Skeletal muscle satellite cell (primary cell): ENCODE results near the gene PIF1.
A peak's percentile ranks its signal among the peaks of the same experiment; 100 is the strongest.

Experiments
- H3K27me3 ChIP-seq: 2 replicates; pipeline ENCODE4 v1.7.0; 2013; ENCODE audit warnings: low read length; ENCODE audit not compliant: control insufficient read depth, insufficient read depth
- H3K36me3 ChIP-seq: 2 replicates; pipeline ENCODE4 v1.7.0; 2013; ENCODE audit warnings: mild to moderate bottlenecking, control low read depth, low read length; ENCODE audit not compliant: insufficient read depth
- H3K4me1 ChIP-seq: 2 replicates; pipeline ENCODE4 v1.7.0; 2013; ENCODE audit warnings: low read length; ENCODE audit not compliant: control insufficient read depth, insufficient read depth
- H3K4me2 ChIP-seq: 2 replicates; pipeline ENCODE4 v1.7.0; 2013; ENCODE audit warnings: mild to moderate bottlenecking, low read length
- H3K4me3 ChIP-seq: 2 replicates; pipeline ENCODE4 v1.7.0; 2013; ENCODE audit warnings: low read length
- H3K9ac ChIP-seq: 2 replicates; pipeline ENCODE4 v1.7.0; 2013; ENCODE audit warnings: mild to moderate bottlenecking, low read depth, low read length, moderate library complexity
- H3K9me3 ChIP-seq: replicated peaks from 2 replicates; pipeline ENCODE4 v1.7.0; 2013; ENCODE audit warnings: mild to moderate bottlenecking, control low read depth, low read length

PIF1 gene

DNA sequence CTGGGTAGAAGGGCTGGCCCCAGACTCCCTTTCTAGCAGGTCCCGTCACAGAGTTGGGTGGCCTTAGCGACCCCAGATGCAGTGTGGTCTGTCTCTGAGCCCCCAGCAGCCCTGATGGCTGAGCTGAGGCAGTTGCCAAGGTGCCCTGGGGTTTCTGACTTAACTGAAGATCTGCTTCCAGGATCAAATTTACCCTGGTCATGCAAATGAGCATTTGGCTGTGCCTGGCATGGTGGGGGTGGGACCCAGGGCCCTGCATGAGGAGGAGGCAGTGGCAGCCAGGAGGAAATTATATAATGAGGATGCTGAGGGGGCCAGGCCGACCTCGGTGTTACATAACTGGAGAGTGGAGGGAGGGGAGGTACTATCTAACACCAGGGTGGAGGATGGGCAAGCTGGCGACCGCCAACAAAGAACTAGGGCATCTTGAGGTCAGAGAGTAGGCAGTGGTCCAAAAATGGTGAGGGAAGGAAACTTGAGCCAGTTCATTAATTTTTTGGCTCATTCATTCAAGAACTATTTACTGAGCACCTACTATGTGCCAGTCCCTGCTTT lies 32.7 kb upstream of the PIF1 start:
- peak overlapping the region; percentile 34 for H3K4me2 ChIP-seq
- peaks cover 50% of the 10 kb centered on the region for H3K4me1 ChIP-seq
- H3K9me3 ChIP-seq: no peaks in the 10 kb centered on the region
- peaks cover 66% of the 10 kb centered on the region for H3K36me3 ChIP-seq
- no peaks in the 10 kb centered on the region for H3K27me3 ChIP-seq
- H3K4me3 ChIP-seq: no peak overlapping the region
- H3K9ac ChIP-seq: peak overlapping the region; percentile 39

DNA sequence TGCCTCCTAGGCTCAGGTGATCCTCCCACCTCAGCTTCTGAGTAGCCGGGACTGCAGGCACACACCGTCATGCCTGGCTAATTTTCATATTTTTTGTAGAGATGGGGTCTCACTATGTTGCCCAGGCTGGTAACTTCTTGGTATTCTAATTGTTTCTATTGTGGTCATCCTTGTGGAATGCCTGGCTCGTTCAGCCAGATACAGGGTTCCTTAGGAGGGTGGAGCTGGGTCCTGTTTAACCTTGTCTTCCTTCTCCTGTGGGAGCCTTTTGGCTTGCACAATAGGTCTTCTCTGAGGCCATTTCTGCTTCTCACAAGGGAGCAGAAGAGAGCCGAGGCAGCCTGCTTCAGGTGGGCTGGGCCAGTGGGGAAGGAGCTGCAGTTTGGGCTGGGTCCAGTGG lies 32.0 kb upstream of the PIF1 start:
- H3K36me3 ChIP-seq: peaks cover 66% of the 10 kb centered on the region
- no peaks in the 10 kb centered on the region for H3K27me3 ChIP-seq
- peaks cover 48% of the 10 kb centered on the region for H3K4me1 ChIP-seq
- H3K4me3 ChIP-seq: peak overlapping the region; percentile 9
- peak overlapping the region; percentile 47 for H3K9ac ChIP-seq
- no peaks in the 10 kb centered on the region for H3K9me3 ChIP-seq
- H3K4me2 ChIP-seq: peak overlapping the region; percentile 34

DNA sequence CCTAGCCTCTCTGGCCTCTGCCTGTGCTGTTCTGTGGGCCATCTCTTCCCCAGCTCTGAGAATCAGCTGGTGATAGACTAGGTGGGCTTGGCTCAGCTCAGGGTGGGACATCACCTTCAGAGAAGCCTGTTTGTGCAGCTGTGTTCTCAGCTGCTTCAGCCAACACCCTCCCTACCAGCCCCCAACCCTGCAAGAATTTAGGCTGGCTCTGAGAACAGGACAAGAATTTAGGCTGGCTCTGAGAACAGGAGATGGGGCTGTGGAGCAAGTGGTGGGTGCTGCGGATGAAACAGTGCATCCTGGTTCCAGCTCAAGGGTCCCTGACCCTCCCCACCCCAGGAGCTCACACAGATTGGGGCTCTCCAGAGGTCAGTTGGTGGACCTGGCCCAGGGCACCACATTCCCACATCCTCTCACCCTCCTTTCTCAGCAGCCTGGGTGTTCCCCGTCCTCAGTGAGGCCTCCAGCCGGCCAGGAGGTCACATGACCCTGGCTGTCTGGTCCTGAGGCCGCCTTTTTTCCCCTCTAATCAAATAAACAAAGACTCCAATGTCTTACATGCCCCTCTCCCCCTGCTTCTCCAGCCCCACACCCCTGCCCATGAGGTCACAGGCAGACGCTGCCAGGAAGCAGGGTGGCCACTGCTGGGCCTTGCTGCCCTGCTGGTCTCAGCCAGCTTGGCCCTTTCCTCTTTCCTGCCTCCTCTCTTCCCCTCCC lies 31.1 kb upstream of the PIF1 start:
- Histone ChIP-seq H3K9me3 (no peaks in the 10 kb centered on the region), H3K4me2 (no peak overlapping the region), H3K36me3 (peaks cover 57% of the 10 kb centered on the region), H3K9ac (peak overlapping the region; percentile 47), H3K4me1 (peaks cover 55% of the 10 kb centered on the region), H3K27me3 (no peaks in the 10 kb centered on the region), H3K4me3 (no peak overlapping the region)

DNA sequence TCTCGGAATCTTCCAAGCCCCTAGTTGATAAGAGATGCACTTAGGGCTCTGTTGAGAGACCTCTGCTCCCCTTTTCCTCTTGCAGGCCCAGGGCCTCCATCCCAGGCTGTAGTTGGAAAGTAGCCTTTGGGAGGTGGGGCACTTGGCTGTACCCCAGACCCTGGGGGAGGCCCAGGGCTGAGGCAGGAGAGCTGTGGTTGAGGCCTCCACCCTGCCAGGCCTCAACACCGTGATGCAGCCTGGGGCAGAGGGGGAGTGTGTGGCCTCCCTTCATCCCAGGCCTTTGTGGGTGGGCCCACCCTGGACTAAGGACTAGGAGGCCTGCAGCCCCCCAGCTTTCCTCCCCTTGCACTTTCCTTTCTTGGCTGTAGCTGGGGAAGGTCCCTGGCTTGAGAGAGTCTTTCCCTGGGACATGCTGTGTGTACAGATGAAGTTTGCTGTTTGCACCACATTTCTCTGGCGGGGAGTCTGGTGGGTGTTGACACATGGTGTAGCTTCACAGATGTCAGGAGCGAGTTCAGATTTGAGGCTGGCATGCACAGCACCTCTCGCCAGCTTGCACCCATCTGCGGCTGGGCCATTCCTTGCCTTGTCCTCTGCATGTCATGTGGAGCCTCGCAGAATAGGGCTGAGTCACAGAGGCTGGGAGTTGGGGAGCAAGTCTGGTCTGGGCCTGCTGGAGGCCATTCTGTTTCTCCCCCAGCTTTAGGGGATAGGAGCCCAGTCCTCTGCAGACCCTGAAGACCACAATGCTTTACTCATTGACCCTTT lies 29.9 kb upstream of the PIF1 start:
- H3K9me3 ChIP-seq: no peaks in the 10 kb centered on the region
- no peak overlapping the region for H3K4me2 ChIP-seq
- peaks cover 67% of the 10 kb centered on the region for H3K4me1 ChIP-seq
- H3K9ac ChIP-seq: peak overlapping the region; percentile 47
- H3K4me3 ChIP-seq: no peak overlapping the region
- peaks cover 53% of the 10 kb centered on the region for H3K36me3 ChIP-seq
- H3K27me3 ChIP-seq: no peaks in the 10 kb centered on the region

DNA sequence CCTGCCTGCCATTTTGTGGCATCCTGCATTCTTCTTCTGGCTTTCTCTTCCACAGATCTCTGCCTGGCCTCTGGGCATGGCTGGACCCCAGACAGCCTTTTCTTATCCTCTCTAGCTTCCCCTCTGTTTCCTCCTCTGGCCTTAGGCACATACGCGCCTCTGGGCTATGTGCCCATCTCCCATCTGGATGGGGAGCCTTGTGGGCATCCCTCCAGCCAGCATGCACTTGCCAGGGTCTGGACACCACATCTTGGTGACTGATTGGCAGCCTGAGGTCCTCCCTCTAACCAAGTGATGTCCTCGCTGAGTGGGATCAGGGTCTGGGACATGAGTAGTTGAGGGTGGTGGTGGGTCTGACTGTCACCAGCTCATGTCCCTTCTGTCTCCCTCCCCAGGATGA lies 29.1 kb upstream of the PIF1 start:
- no peaks in the 10 kb centered on the region for H3K9me3 ChIP-seq
- no peak overlapping the region for H3K9ac ChIP-seq
- no peaks in the 10 kb centered on the region for H3K27me3 ChIP-seq
- H3K4me1 ChIP-seq: peaks cover 67% of the 10 kb centered on the region
- peaks cover 53% of the 10 kb centered on the region for H3K36me3 ChIP-seq
- H3K4me3 ChIP-seq: no peak overlapping the region
- H3K4me2 ChIP-seq: no peak overlapping the region

DNA sequence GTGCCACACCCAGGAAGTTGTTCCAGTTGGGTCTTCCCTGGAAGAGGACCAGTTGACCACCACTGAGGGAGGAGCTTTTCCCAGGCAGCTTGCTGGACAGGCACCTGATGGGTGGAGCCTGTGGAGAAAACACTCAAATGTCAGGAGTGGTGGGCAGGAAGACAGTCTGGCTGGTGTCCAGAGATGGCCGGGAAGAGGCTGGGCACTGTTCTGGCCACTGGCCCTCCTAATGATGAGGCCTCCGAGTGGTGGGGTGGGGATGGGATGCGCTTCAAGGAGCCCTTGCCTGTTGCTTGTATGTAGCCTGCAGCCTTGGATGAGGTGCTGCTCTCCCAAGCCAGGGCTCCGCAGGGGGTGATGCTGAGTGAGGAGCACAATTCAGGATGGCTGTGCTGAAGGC lies 28.6 kb upstream of the PIF1 start:
- H3K4me1 ChIP-seq: peaks cover 67% of the 10 kb centered on the region

DNA sequence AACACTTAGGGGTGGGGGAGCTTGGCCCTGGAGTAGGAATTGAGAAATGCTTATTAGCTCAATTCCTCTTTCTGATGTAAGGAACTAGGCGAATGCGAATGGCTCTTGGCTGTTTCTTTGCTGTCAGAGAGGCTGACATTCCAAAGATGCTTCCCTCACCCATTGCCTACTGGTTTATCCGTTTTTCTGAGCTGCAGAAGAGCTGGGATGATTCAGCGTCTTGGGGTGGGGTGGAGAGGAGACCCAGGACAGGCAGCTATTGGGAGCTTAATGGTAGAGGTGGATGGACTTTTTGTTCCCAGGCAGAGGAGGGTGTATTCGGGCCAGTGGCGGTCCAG lies 26.0 kb upstream of the PIF1 start:
- peak overlapping the region; percentile 45 for H3K4me2 ChIP-seq
- H3K36me3 ChIP-seq: peaks cover 50% of the 10 kb centered on the region
- peak overlapping the region; percentile 11 for H3K4me3 ChIP-seq
- H3K9me3 ChIP-seq: no peaks in the 10 kb centered on the region
- H3K4me1 ChIP-seq: peaks cover 58% of the 10 kb centered on the region
- H3K9ac ChIP-seq: peak overlapping the region; percentile 27
- no peaks in the 10 kb centered on the region for H3K27me3 ChIP-seq

More for the DNA sequence above, 28.6 kb upstream of the PIF1 start:
- H3K4me2 ChIP-seq: peak overlapping the region; percentile 32
- no peak overlapping the region for H3K9ac ChIP-seq
- H3K36me3 ChIP-seq: peaks cover 49% of the 10 kb centered on the region
- no peaks in the 10 kb centered on the region for H3K9me3 ChIP-seq
- no peaks in the 10 kb centered on the region for H3K27me3 ChIP-seq
- no peak overlapping the region for H3K4me3 ChIP-seq

DNA sequence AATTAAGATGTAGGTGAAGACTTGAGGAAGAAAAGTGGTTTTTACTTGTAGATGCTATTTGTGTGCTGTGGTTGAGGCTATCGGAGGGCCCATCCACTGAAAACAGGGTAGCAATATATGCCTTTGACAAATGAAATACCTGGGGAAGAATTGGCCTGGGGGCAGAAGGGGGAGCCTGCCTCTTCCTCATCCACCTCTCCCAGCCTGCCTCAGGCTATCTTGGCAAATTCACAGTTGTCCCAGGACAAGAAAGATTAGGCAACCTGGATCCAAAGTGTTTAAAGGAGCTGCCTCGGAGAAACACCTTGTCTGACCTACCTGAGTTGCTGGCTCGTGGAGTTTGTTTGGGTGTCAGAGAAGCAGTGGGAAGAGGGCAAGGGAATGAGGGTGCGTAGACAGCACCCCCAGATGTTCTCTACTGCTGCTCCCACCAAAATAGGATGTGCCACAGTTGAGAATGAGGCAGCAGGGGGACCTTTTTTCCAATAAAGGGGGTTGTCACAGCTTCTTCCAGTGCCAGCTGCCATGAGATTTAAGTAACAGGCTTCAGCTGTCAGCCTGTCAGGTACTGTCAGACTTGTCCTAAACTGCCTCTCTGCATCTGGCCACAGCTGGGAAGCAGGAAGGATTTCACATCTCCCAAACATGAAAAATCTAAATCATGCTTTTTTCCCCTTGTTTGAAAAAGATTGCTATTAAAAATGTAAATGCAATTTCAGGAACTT lies 25.5 kb upstream of the PIF1 start:
- Histone ChIP-seq H3K4me1 (peaks cover 54% of the 10 kb centered on the region), H3K9ac (peak overlapping the region; percentile 26)

DNA sequence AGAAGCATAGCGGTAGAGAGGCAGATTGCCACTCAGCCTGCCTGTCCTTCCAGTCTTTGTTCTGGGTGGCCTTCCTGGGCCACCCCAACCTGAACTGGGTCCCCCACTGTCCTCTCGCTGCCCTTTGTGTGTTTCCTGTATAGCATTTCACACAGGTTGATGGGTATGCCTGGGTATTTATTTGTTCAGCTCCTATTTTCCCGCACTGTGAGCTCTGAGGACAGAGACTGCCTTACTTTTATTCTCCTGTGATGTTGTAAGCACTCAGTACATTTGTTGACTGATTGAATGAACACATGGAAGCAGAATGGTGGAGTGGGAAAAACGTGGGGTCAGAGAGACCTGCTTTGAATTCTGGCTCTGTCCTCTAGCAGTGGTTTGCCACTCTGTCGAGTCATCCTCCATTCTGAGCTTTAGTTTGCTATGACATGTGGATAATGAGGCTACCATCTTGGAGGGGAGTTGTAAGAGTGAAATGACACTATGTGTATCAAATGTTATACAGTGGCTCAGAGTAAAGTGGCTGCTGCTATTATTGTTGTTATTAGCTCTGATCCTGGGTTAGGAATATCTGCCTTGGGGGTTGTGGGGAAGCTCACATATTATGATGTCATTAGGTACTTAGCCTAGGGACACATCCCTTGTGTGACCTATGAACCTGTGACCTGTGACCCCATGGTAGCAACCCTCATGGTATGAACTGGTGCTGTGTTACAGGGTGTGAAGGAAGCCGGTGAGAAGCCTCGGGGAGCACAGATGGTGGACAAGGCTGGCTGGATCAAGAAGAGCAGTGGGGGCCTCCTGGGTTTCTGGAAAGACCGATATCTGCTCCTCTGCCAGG lies 22.6 kb upstream of the PIF1 start:
- Histone ChIP-seq H3K4me3 (no peak overlapping the region), H3K9me3 (no peaks in the 10 kb centered on the region), H3K36me3 (peaks cover 34% of the 10 kb centered on the region), H3K4me2 (no peak overlapping the region), H3K9ac (no peak overlapping the region), H3K27me3 (no peaks in the 10 kb centered on the region), H3K4me1 (peaks cover 54% of the 10 kb centered on the region)

More for the DNA sequence above, 25.5 kb upstream of the PIF1 start:
- no peaks in the 10 kb centered on the region for H3K27me3 ChIP-seq
- peak overlapping the region; percentile 45 for H3K4me2 ChIP-seq
- H3K36me3 ChIP-seq: peaks cover 49% of the 10 kb centered on the region
- no peaks in the 10 kb centered on the region for H3K9me3 ChIP-seq
- no peak overlapping the region for H3K4me3 ChIP-seq

DNA sequence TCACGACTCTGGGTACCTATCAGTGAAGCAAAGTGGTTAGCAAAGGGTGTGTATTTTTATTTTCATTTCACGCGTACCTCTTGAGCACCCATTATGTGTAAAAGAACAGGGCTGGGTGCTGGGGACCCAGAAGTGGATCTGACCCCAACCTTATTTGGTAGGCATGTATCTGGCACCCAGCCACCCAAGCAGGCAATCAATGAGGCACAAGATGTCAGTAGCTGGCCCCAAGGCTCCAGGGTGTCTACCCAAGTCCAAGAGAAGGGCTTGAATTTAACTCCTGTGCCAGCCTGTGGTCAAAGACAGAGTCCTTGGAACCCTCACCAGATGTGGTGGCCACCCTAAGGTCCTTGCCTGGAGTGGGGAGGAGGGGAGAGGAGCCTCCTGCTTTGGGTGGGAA lies 22.0 kb upstream of the PIF1 start:
- Histone ChIP-seq H3K36me3 (peaks cover 34% of the 10 kb centered on the region), H3K9me3 (no peaks in the 10 kb centered on the region), H3K9ac (no peak overlapping the region), H3K27me3 (no peaks in the 10 kb centered on the region), H3K4me3 (no peak overlapping the region), H3K4me1 (peaks cover 54% of the 10 kb centered on the region), H3K4me2 (no peak overlapping the region)

DNA sequence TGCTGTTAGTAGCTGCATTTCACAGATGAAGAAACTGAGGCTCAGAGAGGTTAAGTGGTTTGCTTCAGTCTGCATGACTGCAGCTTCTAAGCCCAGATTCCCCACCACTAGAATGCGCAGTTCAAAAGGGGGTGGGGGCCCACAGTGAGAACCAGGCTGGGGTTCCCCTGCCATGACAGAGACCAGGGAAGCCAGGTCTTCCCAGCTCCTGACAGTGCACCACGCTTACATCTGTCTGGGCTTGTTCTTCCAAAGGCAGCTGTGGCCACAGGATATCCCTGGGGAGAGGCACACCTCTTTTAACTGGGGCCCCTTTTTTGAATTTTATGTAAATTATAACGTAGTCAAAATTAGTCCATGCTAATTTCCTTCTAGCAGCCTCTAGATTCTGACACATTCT lies 21.6 kb upstream of the PIF1 start:
- H3K9me3 ChIP-seq: no peaks in the 10 kb centered on the region
- H3K4me3 ChIP-seq: no peak overlapping the region
- peaks cover 34% of the 10 kb centered on the region for H3K36me3 ChIP-seq
- H3K4me2 ChIP-seq: no peak overlapping the region
- peaks cover 51% of the 10 kb centered on the region for H3K4me1 ChIP-seq
- no peak overlapping the region for H3K9ac ChIP-seq
- H3K27me3 ChIP-seq: no peaks in the 10 kb centered on the region
